Large intestine (tissue), 3 donors: ENCODE results near the gene DOCK2. TPM values are rescaled to one million over a fixed set of nuclear protein-coding genes. Genes with fewer than 3 reads are reported as not detected.
"Not testable (repeated sequence)": the region's sequence is repeated elsewhere in the genome, so short reads cannot be mapped to it uniquely, and the experiment has no call there.

ENCODE experiments used
- DNase-seq, 2 donors: peaks; one replicate each; pipeline versions ENCODE4 v3.0.0 to v3.0.0-alpha.2; 2013
- H3K27ac ChIP-seq: one replicate; pipeline ENCODE4 v1.5.1; 2013; ENCODE audit warnings: low read length
- H3K27me3 ChIP-seq: 2 replicates; pipeline ENCODE4 v1.6.1; 2013; ENCODE audit warnings: low read length; ENCODE audit not compliant: control insufficient read depth, insufficient read depth
- H3K36me3 ChIP-seq: 2 replicates; pipeline ENCODE4 v1.6.1; 2013; ENCODE audit warnings: low read length; ENCODE audit not compliant: control insufficient read depth, insufficient read depth
- H3K4me1 ChIP-seq: one replicate; pipeline ENCODE4 v1.6.1; 2013; ENCODE audit warnings: low read length; ENCODE audit not compliant: control insufficient read depth, insufficient read depth
- H3K4me3 ChIP-seq: one replicate; pipeline ENCODE4 v1.5.1; 2013; ENCODE audit warnings: low read length
- H3K9me3 ChIP-seq: one replicate; pipeline ENCODE4 v1.6.1; 2013; ENCODE audit warnings: mild to moderate bottlenecking, low read depth, low read length, moderate library complexity; ENCODE audit not compliant: control insufficient read depth
- WGBS: methylation state at CpG from one replicate; pipeline ENCODE4 v1.1.5; 2013; ENCODE audit warnings: low lambda C conversion rate; ENCODE audit not compliant: insufficient coverage; 5-methylcytosine and 5-hydroxymethylcytosine counted together
- polyA plus RNA-seq: library from polyadenylated mRNA; unstranded; fragments of 120-200 nt; gene quantifications from one replicate; pipeline ENCODE4 v1.2.1, GENCODE V29; 2013

DOCK2 gene
- polyA plus RNA-seq, 1 donor = 6.2 TPM

GRCh38 chr5:169712428-169712827, 75.4 kb downstream of the DOCK2 start:
- Histone ChIP-seq H3K4me3 (no peak overlapping the region), H3K4me1 (no peaks in the 10 kb centered on the region), H3K27ac (no peak overlapping the region), H3K9me3 (no peaks in the 10 kb centered on the region), H3K27me3 (no peaks in the 10 kb centered on the region), H3K36me3 (no peaks in the 10 kb centered on the region)
- DNase-seq = no peak

DNA sequence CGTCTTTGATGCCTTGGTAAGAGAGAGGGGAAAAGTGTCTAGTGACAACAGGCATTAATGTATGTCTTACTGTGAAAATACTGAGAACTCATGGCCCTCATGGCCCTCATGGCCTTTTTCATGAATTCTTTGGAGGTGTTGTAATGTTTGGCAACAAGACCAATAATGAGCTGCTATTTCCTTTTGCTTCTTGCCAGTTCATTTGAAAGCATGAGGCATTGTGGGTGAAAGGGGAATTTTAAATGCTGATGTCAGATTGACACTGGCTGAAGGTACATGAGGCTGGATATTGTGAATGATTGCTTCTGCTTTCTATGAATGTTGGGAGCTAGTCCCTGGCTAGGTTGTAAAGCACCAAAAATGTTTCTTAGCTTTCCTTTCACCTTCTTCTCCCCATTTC, 79.2 kb downstream of the DOCK2 start:
- Histone ChIP-seq H3K27me3 (peaks cover 2% of the 10 kb centered on the region), H3K4me3 (no peak overlapping the region), H3K9me3 (no peaks in the 10 kb centered on the region), H3K4me1 (no peaks in the 10 kb centered on the region), H3K27ac (no peak overlapping the region), H3K36me3 (no peaks in the 10 kb centered on the region)
- no peak for DNase-seq
- WGBS = 100% methylated on average over 1 of the region's 1 CpG

DNA sequence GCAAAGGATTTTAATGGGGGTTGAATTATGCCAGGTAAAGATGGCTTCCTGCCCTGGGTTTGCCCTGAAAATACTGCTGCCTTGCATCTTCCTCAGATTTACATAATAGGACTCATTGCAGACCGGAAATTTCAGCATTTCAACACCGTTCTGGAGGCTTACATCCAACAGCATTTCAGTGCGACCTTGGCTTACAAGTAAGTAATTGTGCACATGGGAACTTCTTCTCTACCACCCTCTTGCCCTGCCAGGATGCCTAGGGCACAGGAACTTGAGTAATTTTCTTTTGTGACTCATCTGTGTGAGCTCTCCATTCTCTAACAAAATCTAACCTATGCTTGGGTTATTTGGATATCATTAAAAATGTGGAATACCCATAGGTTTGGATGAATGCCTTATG, 80.2 kb downstream of the DOCK2 start:
- Histone ChIP-seq H3K27me3 (peaks cover 4% of the 10 kb centered on the region), H3K4me1 (no peaks in the 10 kb centered on the region), H3K27ac (no peak overlapping the region), H3K36me3 (no peaks in the 10 kb centered on the region), H3K4me3 (no peak overlapping the region), H3K9me3 (no peaks in the 10 kb centered on the region)
- no CpG with 5 or more reads among the region's 3 CpGs for WGBS
- DNase-seq = no peak

DNA sequence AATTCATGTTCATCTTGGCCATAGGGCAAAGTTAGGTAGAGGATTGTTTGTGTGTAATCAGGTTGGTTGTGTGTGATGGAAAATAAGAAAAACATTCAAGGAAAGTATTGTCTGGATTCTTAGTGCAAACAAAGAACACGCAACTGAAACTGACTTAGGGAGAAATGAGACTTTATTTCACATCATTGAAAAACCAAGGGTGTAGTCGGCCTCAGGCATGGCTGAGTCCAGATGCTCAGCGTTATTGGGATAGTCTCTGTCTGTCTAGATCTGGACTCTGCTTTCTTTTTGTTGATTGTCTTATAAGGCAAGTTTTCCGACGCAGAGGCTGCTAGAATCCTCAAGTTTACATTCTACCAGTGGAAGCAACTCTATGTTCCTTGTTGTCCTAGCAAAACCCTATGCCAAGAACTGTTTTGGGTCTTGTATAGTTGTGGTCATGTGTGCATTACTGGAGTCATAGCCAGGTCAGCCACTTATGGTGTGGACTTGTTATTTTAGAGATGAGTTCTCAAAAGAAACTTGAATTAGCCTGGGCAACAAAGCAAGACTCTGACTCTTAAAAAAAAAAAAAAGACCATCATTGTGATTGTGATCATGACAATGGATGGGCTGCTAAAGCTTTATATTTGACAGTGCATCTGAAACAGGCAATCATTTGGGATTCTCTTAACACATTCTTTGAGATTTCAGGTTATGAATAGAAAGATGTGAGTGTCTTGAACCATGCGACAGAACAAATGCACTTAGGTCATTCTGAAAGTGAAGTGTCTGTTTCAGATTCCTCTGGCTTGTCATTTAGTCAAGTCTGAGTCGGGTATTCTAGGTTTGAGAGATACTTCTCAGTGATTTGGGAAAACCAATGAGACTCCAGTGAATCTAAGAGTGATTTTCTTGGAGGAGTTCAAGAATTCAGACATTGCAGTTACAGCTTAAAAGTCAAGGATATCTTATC, 82.6 kb downstream of the DOCK2 start:
- DNase-seq = no peak
- H3K36me3 ChIP-seq = no peaks in the 10 kb centered on the region
- no peaks in the 10 kb centered on the region for H3K4me1 ChIP-seq
- H3K27me3 ChIP-seq = peaks cover 4% of the 10 kb centered on the region
- no peaks in the 10 kb centered on the region for H3K9me3 ChIP-seq
- 80% methylated on average over 2 of the region's 7 CpGs for WGBS
- no peak overlapping the region for H3K27ac ChIP-seq
- no peak overlapping the region for H3K4me3 ChIP-seq

GRCh38 chr5:169721771-169722170, 84.7 kb downstream of the DOCK2 start:
- Histone ChIP-seq H3K27ac (no peak overlapping the region), H3K27me3 (peaks cover 4% of the 10 kb centered on the region), H3K4me3 (no peak overlapping the region), H3K36me3 (no peaks in the 10 kb centered on the region), H3K9me3 (no peaks in the 10 kb centered on the region), H3K4me1 (no peaks in the 10 kb centered on the region)
- DNase-seq = no peak
- no CpG with 5 or more reads among the region's 2 CpGs for WGBS

GRCh38 chr5:169723103-169723831, 86.2 kb downstream of the DOCK2 start:
- Histone ChIP-seq H3K9me3 (no peaks in the 10 kb centered on the region), H3K36me3 (no peaks in the 10 kb centered on the region), H3K4me3 (no peak overlapping the region), H3K27ac (no peak overlapping the region), H3K27me3 (peaks cover 4% of the 10 kb centered on the region), H3K4me1 (no peaks in the 10 kb centered on the region)
- WGBS = 83% methylated on average over 2 of the region's 3 CpGs
- DNase-seq = no peak

DNA sequence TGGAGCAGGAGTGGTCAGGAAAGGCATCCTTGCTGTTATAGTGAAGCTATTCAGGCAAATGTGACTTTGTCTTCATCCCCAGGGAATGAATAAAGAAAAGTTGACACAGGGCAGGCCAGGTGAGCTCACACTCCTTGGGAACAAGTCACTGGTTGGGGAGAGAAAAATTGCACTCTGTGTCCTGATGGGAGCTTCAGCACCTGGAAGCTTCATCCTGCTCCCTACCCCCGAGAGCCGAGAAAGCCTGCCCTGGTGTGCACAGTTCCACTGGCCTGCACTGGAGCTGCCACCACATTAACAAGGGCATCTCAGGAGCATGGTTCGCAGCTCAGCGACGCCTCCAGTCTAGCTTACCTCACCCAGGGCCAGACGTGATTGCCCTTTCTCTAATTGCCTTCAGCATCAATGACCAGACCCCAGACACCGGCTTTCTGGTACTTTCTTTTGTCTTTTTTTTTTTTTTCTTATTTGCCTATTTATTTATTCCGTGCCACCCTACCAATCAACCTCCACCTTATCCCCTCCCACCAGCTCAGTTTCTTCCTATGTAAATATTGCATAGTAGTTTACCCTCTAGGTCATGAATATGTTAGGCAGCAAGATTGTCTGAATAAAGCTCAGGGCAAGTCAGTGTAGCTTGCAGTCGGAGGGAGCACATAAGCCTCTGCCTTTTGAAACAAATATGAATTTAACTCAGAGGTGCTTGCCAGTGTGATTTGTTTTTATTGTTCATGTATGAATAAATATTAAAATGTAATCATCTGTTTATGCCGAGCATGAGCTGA, 87.4 kb downstream of the DOCK2 start:
- Histone ChIP-seq H3K36me3 (no peaks in the 10 kb centered on the region), H3K27ac (no peak overlapping the region), H3K27me3 (peaks cover 2% of the 10 kb centered on the region), H3K9me3 (no peaks in the 10 kb centered on the region), H3K4me3 (no peak overlapping the region), H3K4me1 (no peaks in the 10 kb centered on the region)
- no peak for DNase-seq
- WGBS = 70% methylated on average over 6 of the region's 10 CpGs

DNA sequence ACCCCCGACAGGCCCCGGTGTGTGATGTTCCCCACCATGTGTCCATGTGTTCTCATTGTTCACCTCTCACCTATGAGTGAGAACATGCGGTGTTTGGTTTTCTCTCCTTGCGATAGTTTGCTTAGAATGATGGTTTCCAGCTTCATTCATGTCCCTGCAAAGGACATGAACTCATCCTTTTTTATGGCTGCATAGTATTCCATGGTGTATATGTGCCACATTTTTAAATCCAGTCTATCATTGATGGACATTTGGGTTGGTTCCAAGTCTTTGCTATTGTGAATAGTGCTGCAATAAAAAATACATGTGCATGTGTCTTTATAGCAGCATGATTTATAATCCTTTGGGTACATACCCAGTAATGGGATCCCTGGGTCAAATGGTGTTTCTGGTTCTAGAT, 88.6 kb downstream of the DOCK2 start:
- DNase-seq, H3K27me3 ChIP-seq, H3K4me1 ChIP-seq, H3K36me3 ChIP-seq, H3K27ac ChIP-seq, H3K9me3 ChIP-seq, H3K4me3 ChIP-seq: not testable (repeated sequence)
- no CpG with 5 or more reads among the region's 4 CpGs for WGBS

GRCh38 chr5:169728418-169728817, 91.3 kb downstream of the DOCK2 start:
- Histone ChIP-seq H3K4me1 (no peaks in the 10 kb centered on the region), H3K27me3 (no peaks in the 10 kb centered on the region), H3K4me3 (no peak overlapping the region), H3K36me3 (no peaks in the 10 kb centered on the region), H3K27ac (no peak overlapping the region), H3K9me3 (no peaks in the 10 kb centered on the region)
- WGBS = no CpG with 5 or more reads among the region's 1 CpG
- DNase-seq = peak; percentile 18 to 50

DNA sequence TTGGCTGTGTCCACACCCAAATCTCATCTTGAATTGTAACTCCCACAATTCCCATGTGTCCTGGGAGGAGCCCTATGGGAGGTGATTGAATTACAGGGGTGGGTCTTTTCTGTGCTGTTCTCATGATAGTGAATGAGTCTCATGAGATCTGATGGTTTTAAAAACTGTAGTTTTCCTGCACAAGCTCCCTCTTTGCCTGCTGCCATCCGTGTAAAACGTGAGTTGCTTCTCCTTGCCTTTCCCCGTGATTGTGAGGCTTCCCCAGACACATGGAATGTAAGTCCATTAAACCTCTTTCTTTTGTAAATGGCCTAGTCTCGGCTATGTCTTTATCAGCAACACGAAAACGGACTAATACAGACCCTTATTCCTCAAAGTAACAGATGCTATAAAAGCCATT, 94.1 kb downstream of the DOCK2 start:
- WGBS = 80% methylated on average over 1 of the region's 6 CpGs
- DNase-seq = no peak

More for the DNA sequence above, 94.1 kb downstream of the DOCK2 start:
- Histone ChIP-seq H3K4me1 (no peaks in the 10 kb centered on the region), H3K27me3 (no peaks in the 10 kb centered on the region), H3K9me3 (peaks cover 2% of the 10 kb centered on the region), H3K36me3 (no peaks in the 10 kb centered on the region), H3K27ac (no peak overlapping the region), H3K4me3 (no peak overlapping the region)
